IMR-90 (cell line): ENCODE data around the gene ADRB2. TPM values are rescaled to one million over a fixed set of nuclear protein-coding genes. Genes with fewer than 3 reads are reported as not detected.
"Not testable (repeated sequence)": the region's sequence is repeated elsewhere in the genome, so short reads cannot be mapped to it uniquely, and the experiment has no call there.

Experiments
- ATAC-seq: fragments of 200-7000 bp; cut with Tn5 transposase; 2 replicates; pipeline ENCODE4 v1.9.1; 2020; ENCODE audit warnings: low read depth, mild to moderate bottlenecking, moderate library complexity
- BruUV-seq: library from RNA; stranded (reverse); fragments of 400-500 nt; replicated peaks from 2 replicates; lab custom pipeline; 2021; lab: Mats Ljungman, UMichigan
- CTCF ChIA-PET: fragments of 300-600 bp; formaldehyde crosslinking; extraction: SDS; loops from one replicate; lab custom pipeline; 2021; ENCODE audit warnings: antibody characterized with exemption; lab: Yijun Ruan, JAX
- POLR2A ChIA-PET: fragments of 300-600 bp; sonication (Branson Sonifier 250); formaldehyde crosslinking; loops from one replicate; lab custom pipeline; 2022; ENCODE audit warnings: antibody characterized with exemption; ENCODE audit not compliant: unreplicated experiment; lab: Charles Lee
- DNase-seq: peaks from one replicate; pipeline ENCODE4 v3.0.0; 2013
- H2AFZ ChIP-seq: replicated peaks from 2 replicates; pipeline ENCODE3; 2013; ENCODE audit warnings: low read length, mild to moderate bottlenecking; ENCODE audit not compliant: poor library complexity
- H2AK5ac ChIP-seq: 2 replicates; pipeline ENCODE4 v1.6.1; 2013; ENCODE audit warnings: low read depth, low read length, inconsistent platforms
- H2AK9ac ChIP-seq: replicated peaks from 2 replicates; pipeline ENCODE3; 2013; ENCODE audit warnings: mild to moderate bottlenecking, low read depth, low read length, moderate library complexity; ENCODE audit not compliant: poor library complexity
- H2BK120ac ChIP-seq: 2 replicates; pipeline ENCODE4 v1.6.1; 2013; ENCODE audit warnings: low read depth, low read length, inconsistent platforms
- H2BK15ac ChIP-seq: 3 replicates; pipeline ENCODE4 v1.6.1; 2013; ENCODE audit warnings: low read depth, low read length, inconsistent platforms
- H2BK20ac ChIP-seq: 2 replicates; pipeline ENCODE4 v1.6.1; 2013; ENCODE audit warnings: low read depth, mild to moderate bottlenecking, inconsistent platforms, low read length, moderate library complexity
- H2BK5ac ChIP-seq: 2 replicates; pipeline ENCODE4 v1.6.1; 2013; ENCODE audit warnings: mild to moderate bottlenecking, low read depth, low read length, inconsistent platforms; ENCODE audit not compliant: poor library complexity, severe bottlenecking
- H3K14ac ChIP-seq: replicated peaks from 2 replicates; pipeline ENCODE4 v1.6.1; 2013; ENCODE audit warnings: low read depth, low read length, inconsistent platforms
- H3K18ac ChIP-seq: 2 replicates; pipeline ENCODE4 v1.6.1; 2013; ENCODE audit warnings: low read depth, low read length, control low read depth
- H3K23ac ChIP-seq: 2 replicates; pipeline ENCODE4 v1.6.1; 2013; ENCODE audit warnings: low read depth, low read length, inconsistent platforms
- H3K27ac ChIP-seq: 2 replicates; pipeline ENCODE4 v1.5.1; 2013; ENCODE audit warnings: mild to moderate bottlenecking, control low read depth, low read length; ENCODE audit not compliant: insufficient read depth
- H3K27me3 ChIP-seq: 2 replicates; pipeline ENCODE4 v1.6.1; 2013; ENCODE audit warnings: low read length; ENCODE audit not compliant: control insufficient read depth, insufficient read depth
- H3K36me3 ChIP-seq: 2 replicates; pipeline ENCODE4 v1.6.1; 2013; ENCODE audit warnings: low read length, mixed read lengths; ENCODE audit not compliant: control insufficient read depth, insufficient read depth
- H3K4ac ChIP-seq: 2 replicates; pipeline ENCODE4 v1.6.1; 2013; ENCODE audit warnings: low read depth, low read length, inconsistent platforms
- H3K4me1 ChIP-seq: 2 replicates; pipeline ENCODE4 v1.6.1; 2013; ENCODE audit warnings: low read length, mixed read lengths; ENCODE audit not compliant: control insufficient read depth, insufficient read depth
- H3K4me2 ChIP-seq: 2 replicates; pipeline ENCODE4 v1.6.1; 2013; ENCODE audit warnings: low read depth, mild to moderate bottlenecking, control low read depth, low read length, moderate library complexity
- H3K4me3 ChIP-seq: 2 replicates; pipeline ENCODE4 v1.5.1; 2013; ENCODE audit warnings: low read depth, mild to moderate bottlenecking, control low read depth, low read length, moderate library complexity; ENCODE audit not compliant: insufficient read depth
- H3K56ac ChIP-seq: 2 replicates; pipeline ENCODE4 v1.6.1; 2013; ENCODE audit warnings: low read length, inconsistent platforms; ENCODE audit not compliant: insufficient read depth; ENCODE audit errors: extremely low read depth
- H3K79me1 ChIP-seq, 2 experiments: 2 replicates each; pipeline ENCODE4 v1.6.1; 2013; ENCODE audit warnings: low read length in 2 of 2, inconsistent platforms in 1 of 2, low read depth in 1 of 2
- H3K9ac ChIP-seq: 2 replicates; pipeline ENCODE4 v1.6.1; 2013; ENCODE audit warnings: low read depth, low read length, control low read depth
- H3K9me1 ChIP-seq: 2 replicates; pipeline ENCODE4 v1.6.1; 2013; ENCODE audit warnings: low read length, inconsistent platforms; ENCODE audit not compliant: insufficient read depth
- H3K9me3 ChIP-seq: 2 replicates; pipeline ENCODE4 v1.6.1; 2013; ENCODE audit warnings: low read length; ENCODE audit not compliant: control insufficient read depth, insufficient read depth
- H4K20me1 ChIP-seq: 2 replicates; pipeline ENCODE4 v1.6.1; 2013; ENCODE audit warnings: low read length, inconsistent platforms; ENCODE audit not compliant: insufficient read depth
- H4K5ac ChIP-seq: 2 replicates; pipeline ENCODE4 v1.6.1; 2013; ENCODE audit warnings: mild to moderate bottlenecking, low read depth, low read length, control low read depth
- H4K8ac ChIP-seq, 2 experiments: 2 replicates each; pipeline ENCODE4 v1.6.1; 2013; ENCODE audit warnings: low read depth in 2 of 2, low read length in 2 of 2, control low read depth in 1 of 2, inconsistent platforms in 1 of 2
- H4K91ac ChIP-seq: 2 replicates; pipeline ENCODE4 v1.6.1; 2013; ENCODE audit warnings: low read depth, low read length, inconsistent platforms; ENCODE audit not compliant: insufficient read depth
- BHLHE40 ChIP-seq: fragments of 150-350 bp; IDR thresholded peaks from 2 replicates; pipeline ENCODE4 v1.6.1; 2016; ENCODE audit warnings: mild to moderate bottlenecking, low read depth, low read length
- POLR2A ChIP-seq: IDR thresholded peaks from 2 replicates; pipeline ENCODE4 v1.6.1; 2012; ENCODE audit warnings: mild to moderate bottlenecking, low read depth, low read length
- RCOR1 ChIP-seq: IDR thresholded peaks from 2 replicates; pipeline ENCODE4 v1.6.1; 2012; ENCODE audit warnings: mild to moderate bottlenecking, low read length, improper control_type of control experiment; ENCODE audit not compliant: insufficient replicate concordance
- WGBS, 2 experiments: methylation state at CpG; one replicate each; pipeline versions ENCODE4 v1.1.5 to v1.1.7; 2013; ENCODE audit warnings: missing lambda C conversion rate in 2 of 2; ENCODE audit not compliant: insufficient read length in 1 of 2; ENCODE audit errors: extremely low coverage in 2 of 2; 5-methylcytosine and 5-hydroxymethylcytosine counted together
- dilution Hi-C: fragments of 300-500 bp; cut with HindIII; formaldehyde crosslinking; loops from one replicate; pipeline ENCODE4 v1.14.3; 2018; ENCODE audit warnings: low sequenced_read_pairs; ENCODE audit not compliant: unreplicated experiment
- in situ Hi-C: fragments of 300-500 bp; cut with MboI; formaldehyde crosslinking; loops from 3 replicates; pipeline ENCODE4 v1.14.3; 2019; ENCODE audit warnings: low sequenced_read_pairs, inconsistent platforms, mixed read lengths
- intact Hi-C: fragments of 100-400 bp; cut with micrococcal nuclease; formaldehyde crosslinking; loops from 2 replicates; pipeline ENCODE4 v1.10.0; 2022
- polyA plus RNA-seq, 3 experiments: library from polyadenylated mRNA; depleted of rRNA; stranded (reverse); fragments of >200 nt; gene quantifications; 2 replicates each; pipeline ENCODE4 v1.2.3, GENCODE V29; 2012; ENCODE audit warnings: low replicate concordance in 1 of 3
- total RNA-seq: library from RNA; depleted of rRNA; stranded (reverse); fragments of >200 nt; gene quantifications from 2 replicates; pipeline ENCODE4 v1.2.3, GENCODE V29; 2012

The ADRB2 gene
- total and polyA plus RNA-seq, 2 of the 4 experiments (the other 2 are of a cell fraction): 1.6 to 3.4 TPM

DNA sequence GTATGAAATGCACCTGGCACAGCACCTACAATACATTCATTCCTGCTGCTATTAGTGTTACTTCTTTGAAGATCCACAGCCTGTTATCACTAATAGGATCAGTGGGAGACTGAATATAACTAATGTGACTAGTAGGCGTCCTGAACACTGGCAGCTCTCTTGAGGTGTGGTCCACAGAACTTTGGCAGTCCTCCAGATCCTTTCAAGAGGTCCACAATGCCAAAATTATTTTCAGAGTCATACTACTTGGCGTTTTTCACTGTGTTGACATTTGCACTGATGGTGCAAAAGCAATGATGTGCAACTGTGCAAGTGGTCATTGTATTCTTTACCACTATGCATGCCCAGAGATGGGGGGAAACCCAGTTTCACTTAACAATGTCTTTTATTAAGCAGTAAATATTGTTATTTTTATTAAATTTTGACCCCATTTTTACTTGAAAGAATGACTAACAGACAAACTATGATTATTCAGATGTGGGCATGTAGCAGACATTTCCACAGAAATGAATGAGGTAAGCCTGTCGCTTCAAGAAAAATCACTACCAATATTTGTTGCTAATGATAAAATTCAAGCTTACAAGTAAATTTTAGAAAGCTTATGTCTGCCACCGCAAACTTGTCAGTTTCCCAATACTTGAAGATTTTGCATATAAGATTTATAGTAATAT is 48.9 kb downstream of the ADRB2 start:
- Histone ChIP-seq H4K20me1 (no peaks in the 10 kb centered on the region), H3K9me1 (0 out of 2 replicates have a peak, but pooled peaks cover 5% of the 10 kb centered on the region), H3K18ac (no peak overlapping the region), H3K27ac (no peak overlapping the region), H4K5ac (no peak overlapping the region), H3K4me1 (no peaks in the 10 kb centered on the region), H3K56ac (no peak overlapping the region), H3K27me3 (no peaks in the 10 kb centered on the region; the same call in 1 of the 2 replicates), H2AFZ (no peak overlapping the region), H4K91ac (no peak overlapping the region), H3K36me3 (no peaks in the 10 kb centered on the region), H2BK15ac (no peak overlapping the region), H3K4ac (no peak overlapping the region), H3K23ac (no peak overlapping the region), H3K9me3 (no peaks in the 10 kb centered on the region), H3K79me1 (no peaks in the 10 kb centered on the region), H2BK5ac (no peak overlapping the region), H2BK120ac (no peak overlapping the region), H3K4me3 (no peak overlapping the region), H4K8ac (no peak overlapping the region), H3K14ac (no peak overlapping the region), H3K4me2 (no peak overlapping the region), H2BK20ac (no peak overlapping the region), H3K9ac (no peak overlapping the region), H2AK5ac (no peak overlapping the region), H2AK9ac (no peak overlapping the region)
- dilution Hi-C loops: no loop called here
- TF ChIP-seq RCOR1: no peak
- no peak for TF ChIP-seq POLR2A
- no peak for TF ChIP-seq BHLHE40
- ChIA-PET POLR2A (no interaction called here), CTCF (no interaction called here)
- BruUV-seq: no TSS peak
- no peak for DNase-seq
- in situ Hi-C loops: no loop called here
- WGBS, 2 experiments: no CpG with 5 or more reads among the region's 4 CpGs
- intact Hi-C loops: no loop called here
- ATAC-seq: no peak

- POLR2A ChIA-PET: not testable (repeated sequence)
Observed at GRCh38 chr5:148877436-148877835, 51.0 kb downstream of the ADRB2 start.

More at GRCh38 chr5:148877436-148877835, 51.0 kb downstream of the ADRB2 start:
- DNase-seq, H3K4ac ChIP-seq, H2BK120ac ChIP-seq, dilution Hi-C loops, H3K14ac ChIP-seq, H3K4me1 ChIP-seq, H3K27me3 ChIP-seq, H3K27ac ChIP-seq, H3K9me1 ChIP-seq, ATAC-seq, H4K8ac ChIP-seq, BruUV-seq, H3K4me3 ChIP-seq, H2AFZ ChIP-seq, H2BK15ac ChIP-seq, H3K4me2 ChIP-seq, H3K56ac ChIP-seq, H4K20me1 ChIP-seq, H2AK9ac ChIP-seq, H3K18ac ChIP-seq, in situ Hi-C loops, H4K5ac ChIP-seq, H3K23ac ChIP-seq, H2BK5ac ChIP-seq, H3K9ac ChIP-seq, H2AK5ac ChIP-seq, H2BK20ac ChIP-seq, H3K79me1 ChIP-seq, H4K91ac ChIP-seq, intact Hi-C loops, H3K9me3 ChIP-seq, H3K36me3 ChIP-seq: not testable (repeated sequence)
- CTCF ChIA-PET: interaction anchor here (0.7 kb wide), 1 partner anchor 16 kb away, joined by 3 read pairs; no protein-coding TSS in a partner anchor
- WGBS, 2 experiments: no CpG with 5 or more reads among the region's 5 CpGs
